GM18499 (cell line): ENCODE results near the gene PTPRM.

Experiments used
- ATAC-seq: cut with Tn5 transposase; IDR thresholded peaks from one replicate; pipeline ENCODE4 v1.9.1; 2021; ENCODE audit warnings: moderate number of reproducible peaks; ENCODE audit not compliant: insufficient read depth, unreplicated experiment

PTPRM gene

DNA sequence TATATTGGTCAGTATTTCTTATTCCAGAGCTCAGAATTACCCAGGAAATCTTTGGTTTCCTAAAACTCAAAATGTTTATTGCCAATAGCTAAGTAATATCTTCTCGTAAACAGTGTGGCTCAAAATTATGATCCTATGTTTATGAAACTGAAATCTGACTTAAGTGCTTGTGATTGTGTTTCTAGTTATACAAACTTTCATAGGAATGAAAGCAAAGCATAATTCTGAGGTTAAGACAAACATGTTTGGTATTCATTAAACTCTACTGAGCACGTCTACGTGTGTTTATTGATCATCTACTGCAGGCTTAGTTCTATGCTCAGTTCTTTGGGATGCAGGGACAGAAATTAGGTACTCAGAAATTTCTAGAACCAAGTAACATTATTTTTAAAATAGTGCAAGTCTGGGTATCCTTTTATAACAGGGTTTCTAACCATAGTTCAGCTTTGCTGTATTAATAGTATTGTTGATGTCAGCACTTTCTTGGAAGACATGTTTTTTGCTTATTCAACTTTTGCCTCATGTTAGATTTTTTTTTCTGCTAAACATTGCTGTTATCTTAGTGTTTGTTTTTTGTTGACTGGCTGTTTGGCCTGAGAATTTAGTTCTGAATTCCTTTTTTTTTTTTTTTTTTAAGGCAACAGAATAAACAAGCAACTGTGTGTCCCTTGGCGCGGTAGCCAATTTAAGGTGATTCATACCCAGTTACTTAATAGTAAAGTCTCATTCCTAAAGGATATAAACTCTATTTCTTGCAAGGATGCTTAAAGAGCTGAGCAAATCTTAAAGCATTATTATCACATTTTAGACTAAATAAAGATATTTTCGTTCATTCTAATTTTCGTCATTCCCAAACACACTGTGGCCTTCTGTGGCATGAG is 31.3 kb downstream of the PTPRM start:
- no peak for ATAC-seq

DNA sequence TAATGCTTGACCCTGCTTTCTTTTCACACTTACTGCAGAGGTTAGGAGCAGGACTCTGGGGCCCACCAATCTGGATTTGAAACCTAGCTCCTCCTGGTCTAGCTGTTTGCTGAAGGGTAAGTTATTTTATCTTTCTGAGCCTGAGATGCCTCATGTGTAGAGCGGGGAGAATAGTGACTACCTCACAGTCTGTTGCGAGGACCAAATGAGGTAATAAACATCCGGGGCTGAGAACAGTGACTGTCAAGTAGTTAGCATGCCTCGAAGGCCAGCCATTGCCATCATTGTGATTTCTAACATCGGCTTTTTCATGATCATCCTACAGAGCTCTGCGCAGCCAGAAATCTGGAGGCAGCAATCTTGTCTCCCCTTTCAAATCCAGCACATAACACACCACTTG is 32.9 kb downstream of the PTPRM start:
- no peak for ATAC-seq

DNA sequence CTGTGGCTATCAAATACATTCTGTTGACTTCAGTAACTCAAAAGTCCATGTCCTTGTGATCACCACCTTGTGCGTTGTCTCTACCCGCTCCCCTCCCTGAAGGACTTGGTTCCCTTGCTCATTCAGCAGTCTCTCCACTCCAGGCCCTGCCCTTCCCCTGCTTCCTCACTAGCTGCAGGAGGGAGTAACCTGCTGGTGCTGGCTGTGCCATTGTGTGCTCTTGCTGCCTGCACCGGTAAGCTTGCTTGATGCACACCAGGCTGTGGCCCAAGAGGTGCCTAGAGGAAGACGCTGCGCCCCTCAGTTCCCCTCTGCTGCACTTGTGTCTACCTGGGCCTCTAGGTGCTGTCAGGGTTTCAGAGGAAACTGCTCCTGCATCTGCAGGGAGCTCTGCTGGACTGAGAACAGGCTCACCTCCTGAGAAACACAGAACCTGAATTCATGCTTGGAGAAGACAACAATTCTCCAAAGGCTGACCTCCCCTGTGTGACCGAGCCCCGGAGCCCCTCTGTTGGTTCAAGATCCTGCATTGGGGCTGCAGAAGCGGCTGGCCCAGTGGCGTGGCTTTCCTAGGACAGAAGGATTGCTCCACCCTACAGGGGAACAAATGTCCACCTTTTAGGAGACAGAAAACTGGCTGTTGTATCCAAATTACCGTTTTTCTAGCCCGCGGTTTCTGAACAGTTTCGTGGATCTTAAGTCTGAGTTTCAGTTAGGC is 33.6 kb downstream of the PTPRM start:
- ATAC-seq = no peak

DNA sequence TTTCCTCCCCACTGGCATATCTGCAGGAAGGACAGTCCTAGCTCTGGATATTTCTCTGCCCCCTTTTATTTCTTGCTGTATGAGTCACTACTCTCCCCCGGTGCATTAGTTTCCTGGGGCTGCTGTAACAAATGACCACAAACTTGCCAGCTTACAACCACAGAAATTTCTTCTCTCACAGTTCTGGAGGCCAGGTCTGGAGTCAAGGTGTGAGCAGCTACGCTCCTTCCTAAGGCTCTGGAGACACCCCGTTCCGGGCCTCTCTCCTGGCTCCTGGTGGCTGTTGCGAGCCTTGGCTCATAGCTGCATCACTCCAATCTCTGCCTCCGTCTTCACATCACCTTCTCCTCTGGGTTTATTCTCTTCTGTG is 34.1 kb downstream of the PTPRM start:
- ATAC-seq = no peak

DNA sequence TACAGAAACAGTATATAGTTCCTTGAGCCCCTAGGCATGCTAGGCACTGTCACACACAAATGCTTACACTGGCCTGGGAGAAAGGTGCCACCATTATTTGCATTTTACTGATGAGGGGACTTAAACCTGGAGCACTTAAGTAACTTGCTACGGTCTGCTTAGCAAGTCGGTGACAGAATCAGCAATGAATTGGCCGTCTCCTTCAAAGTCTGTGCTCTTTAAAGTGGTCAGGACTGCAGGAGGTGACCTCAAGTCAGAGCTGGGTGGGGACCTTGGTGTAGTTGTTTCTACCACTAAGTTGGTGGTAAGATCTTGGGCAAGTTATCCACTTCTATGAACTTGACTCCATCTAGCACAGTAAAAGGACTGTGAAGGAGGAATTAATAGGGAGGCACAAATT is 34.8 kb downstream of the PTPRM start:
- ATAC-seq = no peak

DNA sequence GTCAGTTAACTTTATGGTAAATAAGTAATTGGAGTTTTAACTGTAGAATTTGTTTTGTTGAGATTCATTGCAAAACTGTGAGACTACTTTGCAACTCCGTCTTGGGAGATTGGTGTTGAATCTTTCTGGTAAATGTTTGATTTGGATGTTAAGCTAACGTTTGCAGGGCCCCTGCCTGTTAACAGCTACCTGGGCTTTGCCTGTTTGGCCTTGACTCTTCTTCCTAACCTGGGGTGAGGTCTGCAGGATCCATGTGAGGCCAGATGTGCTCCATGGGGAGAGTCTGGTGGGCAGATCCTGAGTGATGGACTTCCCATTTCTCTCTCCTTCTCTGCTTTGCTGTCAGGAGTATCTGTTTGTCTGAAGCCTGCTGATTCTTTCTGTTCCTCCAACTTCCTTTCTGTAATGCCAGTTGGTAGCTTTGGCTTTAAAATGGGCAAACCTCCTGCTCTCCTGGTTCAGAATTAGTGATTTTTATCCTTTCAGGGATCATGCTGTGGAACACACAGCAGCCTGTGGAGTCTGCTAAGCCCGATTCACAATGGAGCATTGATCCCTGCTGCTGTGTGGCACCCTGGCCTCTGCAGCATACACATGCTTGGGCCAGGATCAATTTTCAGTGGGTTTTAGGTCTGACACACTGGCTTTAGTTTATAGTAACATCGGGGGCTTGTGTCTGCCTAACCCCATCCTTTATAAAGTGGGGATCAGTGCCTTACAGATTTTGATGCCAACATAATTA is 36.3 kb downstream of the PTPRM start:
- no peak for ATAC-seq

DNA sequence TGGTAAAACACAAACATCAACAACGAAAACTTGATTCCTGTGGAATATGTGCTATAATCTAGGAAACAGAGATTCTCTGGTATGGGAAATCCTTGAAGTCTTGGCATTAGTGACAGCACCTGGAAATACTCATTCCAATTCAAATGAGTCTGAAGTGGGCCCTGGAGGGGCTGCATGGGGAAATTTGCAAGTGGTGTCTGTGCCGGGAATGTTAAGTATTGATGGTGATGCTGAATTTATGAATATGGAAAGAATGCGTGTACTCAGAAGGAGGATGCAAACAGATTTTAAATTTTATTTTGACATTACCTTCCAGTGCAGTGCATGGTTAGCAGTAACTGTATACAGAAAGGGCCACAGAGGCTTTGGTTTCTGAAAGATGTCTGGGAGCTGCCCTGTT is 37.2 kb downstream of the PTPRM start:
- ATAC-seq = no peak

DNA sequence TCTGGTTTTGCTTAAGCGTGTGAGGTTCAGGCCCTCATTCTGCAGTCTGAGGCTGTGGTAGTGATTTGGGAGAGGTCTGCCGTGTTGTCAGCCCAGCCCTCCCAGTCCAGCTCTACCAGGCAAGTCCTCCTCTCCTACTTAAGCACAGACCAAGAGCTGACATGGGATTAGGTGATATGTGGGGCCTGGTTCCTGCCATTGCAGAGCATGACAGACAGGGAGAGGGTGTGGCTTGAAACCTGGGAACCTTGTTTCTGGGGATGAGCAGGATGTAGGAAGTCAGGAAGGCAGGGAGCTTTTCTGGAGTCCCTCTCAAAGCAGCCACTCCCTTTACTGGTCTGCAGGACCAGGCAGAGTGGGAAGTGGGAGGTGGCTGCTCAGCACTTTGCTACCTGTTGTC is 38.6 kb downstream of the PTPRM start:
- no peak for ATAC-seq

DNA sequence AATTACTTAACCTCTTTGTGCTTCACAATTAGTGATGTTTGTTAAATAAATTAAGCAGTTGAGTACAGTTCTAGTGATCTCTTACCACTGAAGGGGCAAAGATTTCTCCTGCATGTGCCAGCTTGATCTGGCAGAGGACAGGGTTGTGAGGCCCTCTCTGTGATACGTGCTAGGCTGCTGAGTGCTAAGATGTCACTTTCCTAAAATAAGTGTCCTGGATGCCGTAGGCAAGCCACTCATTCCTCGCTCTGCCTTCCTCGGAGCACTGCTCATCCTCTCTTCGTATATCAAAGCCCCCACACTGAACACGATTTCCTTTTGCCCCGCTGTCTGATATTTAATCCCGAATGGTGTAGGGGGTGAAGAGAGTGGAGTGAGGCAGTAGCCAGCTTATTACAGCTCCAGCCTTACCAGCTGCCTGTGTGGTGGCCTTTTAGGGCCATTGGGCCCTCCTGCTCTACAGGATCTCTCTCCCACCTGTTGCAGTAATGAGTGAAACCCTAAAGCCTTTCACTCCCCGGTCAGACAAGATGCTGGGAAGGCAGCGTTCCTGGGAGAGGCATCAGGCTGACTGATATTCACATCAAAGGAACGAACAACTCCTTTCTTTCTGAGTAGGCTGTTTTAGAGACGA is 40.5 kb downstream of the PTPRM start:
- ATAC-seq = no peak

DNA sequence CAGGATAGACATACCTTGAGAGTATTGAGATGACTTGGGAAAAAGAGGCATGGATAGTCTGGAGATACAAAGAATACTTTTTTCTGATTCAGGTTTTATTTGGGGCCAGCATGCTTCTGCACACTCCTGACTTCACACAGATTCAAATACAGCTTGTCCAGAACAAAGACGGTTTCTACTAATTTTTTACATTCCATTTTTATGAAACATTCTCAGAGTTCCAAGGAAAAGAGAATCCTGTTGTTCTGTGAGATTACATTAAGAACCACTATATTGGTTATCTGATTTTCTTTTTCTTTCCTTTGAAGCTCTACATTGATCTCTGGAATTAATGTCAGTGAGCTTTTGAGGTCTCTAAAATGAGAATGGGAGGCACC is 41.0 kb downstream of the PTPRM start:
- no peak for ATAC-seq

DNA sequence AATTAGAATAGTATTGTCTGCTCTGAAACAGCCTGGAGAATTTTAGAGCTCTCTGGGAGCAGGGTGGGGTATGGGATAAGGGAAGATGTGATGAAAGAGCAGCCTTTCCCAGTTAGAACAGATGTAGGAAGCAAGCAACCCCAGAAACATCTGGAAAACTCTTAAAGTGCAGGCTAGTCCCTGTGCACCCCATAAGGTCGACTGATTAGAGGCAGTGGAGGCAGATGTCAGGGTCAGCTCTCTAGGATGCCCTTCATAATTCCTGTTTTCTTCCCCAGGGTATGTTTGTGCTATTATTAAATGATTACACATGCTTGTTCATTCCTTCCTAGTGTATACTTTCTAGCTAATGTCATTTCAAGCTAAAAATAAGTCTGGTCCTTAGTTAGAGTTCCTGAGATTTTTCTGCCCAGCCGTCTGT is 41.7 kb downstream of the PTPRM start:
- ATAC-seq = no peak

DNA sequence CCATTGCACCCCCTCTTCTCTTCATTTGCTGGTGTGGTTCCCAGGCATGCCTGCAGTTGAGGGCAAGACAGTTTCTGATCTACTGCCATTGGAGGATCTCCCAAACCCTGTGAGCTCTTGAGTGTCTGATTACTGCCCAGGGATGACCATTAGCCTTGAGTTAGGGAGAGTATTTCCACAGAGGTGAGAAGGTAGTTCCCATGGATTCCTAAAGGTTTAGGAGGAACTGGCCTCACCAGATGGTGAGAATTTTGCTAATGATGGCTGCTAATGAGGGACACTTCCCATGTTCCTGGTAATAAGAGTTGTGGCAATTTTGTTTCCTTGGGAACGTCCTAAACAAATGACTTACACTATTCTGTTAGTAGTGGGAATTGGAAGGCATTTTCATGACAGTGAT is 42.5 kb downstream of the PTPRM start:
- ATAC-seq = no peak

DNA sequence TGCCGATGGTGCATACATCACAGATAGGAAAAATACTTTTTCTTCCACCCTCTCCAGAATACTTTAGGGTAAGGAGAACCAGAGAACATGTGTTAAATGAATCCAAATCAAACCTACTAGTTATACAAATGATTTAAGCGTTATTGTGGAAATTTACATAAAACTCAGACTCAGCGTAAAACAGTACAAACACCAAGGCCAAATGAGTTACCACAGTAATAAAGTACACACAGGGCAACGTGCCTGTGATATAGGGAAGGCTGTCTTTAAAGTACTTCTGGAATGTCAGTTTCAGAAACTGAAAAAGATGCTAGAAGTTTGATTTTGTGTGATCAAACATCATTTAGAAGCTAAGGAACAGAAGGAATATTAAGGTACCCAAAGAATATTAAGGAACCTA is 46.9 kb downstream of the PTPRM start:
- no peak for ATAC-seq

DNA sequence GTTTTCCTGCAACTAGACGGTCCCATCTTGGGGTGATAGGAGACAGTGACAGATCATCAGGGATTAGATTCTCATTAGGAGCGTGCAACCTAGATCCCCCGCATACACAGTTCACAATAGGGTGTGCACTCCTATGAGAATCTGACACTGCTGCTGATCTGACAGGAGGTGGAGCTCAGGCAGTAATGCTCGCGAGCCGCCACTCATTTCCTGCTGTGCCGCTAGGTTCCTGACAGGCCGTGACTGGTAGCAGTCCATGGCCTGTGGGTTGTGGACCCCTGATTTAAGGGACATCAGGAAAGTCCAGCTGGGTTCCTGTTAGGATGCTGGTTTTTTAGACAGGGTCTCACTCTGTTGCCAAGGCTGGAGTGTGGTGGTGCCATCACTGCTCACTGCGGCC is 48.7 kb downstream of the PTPRM start:
- ATAC-seq = no peak

DNA sequence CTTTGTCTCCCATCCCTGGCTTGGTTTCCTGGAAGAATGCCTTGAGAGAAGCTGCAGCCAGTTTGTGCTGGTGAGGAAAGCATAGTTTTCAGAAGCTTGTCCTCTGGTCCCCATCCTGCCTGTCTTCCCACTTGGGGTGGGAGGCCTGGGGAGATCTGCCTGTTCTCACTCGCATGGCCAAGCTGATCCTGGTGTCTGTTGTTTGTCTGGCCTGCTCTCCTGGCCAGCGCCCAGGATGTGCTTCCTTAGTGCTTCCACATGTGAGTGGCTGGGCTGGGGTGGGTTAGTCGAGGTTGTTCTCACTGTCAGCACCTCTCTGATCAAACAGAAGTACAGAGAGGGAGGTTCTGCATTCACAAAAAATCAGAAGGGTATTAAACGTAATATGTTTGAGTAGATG is 49.5 kb downstream of the PTPRM start:
- no peak for ATAC-seq

DNA sequence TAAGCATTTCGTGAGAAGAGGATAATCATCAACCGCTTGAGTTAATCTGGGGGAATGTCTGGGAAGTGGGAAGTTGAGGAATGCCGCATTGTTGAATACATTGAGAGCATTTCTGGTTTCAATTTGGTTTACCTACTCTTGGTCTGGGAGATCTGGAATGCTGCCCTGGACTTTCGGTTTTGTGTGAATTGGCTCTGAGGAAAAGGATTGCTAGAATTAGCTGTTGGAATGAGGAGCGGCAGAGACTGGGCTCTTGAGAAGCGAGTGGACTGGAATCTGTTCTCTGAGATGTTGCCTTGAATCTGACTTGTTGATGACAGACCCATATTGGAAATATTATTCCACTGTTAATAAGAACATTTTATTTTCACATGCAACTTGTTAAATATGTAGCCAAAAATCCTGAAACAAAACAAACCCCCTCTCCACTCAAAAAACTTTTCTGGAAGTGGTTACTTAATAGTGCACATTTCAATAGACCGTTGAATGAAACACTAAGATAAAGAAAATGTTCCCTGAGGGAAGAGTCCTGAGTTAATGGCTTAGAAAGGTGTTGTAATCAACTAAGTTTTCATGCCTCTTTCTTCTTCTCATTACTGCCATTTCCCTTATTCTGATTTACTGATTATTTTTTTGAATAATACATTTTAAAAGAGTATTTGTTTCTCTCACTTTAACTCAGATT is 50.8 kb downstream of the PTPRM start:
- ATAC-seq = no peak

DNA sequence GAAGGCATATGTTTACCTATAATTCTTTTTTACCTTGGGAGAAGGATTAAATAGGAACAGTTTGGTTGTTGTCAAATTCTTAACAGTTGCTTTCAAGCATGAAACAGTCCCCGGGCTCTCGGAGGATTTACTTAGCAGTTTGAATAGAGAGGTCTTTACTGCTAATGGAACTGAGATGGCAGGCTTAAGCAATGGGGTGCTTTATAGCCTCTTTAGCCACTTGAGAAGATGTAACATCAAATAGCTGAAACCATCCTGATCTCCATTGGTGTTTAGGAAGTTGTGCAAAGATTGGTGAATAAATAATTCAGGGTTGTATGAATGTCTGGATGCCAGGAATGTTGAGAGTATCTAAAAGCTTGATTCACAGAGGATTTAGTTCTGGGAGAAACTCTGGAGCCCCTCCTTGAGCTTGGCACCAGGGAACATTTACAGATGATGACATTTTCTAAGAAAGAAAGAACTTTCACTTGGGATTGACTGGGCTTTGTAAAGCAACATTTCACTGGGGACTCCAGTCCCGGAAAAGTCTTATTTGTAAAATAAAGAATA is 51.9 kb downstream of the PTPRM start:
- ATAC-seq = no peak

DNA sequence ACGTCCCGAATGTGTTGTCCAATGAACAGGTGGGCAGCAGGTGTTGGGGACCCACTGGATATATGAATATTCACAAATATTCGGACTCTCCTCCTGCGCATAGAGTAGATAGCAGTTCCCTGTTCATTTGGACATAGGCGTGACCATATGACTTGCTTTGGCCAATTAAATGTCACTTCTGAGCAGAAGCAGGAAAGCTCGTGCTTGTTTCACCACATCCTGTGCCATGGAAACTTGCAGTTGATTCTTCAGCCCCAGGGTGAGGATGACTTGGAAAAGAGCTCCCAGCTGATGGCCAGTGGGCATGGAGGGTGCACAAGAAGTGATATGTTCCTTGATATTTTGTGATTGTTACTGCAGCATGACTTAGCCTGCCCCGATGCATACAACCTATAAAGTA is 52.6 kb downstream of the PTPRM start:
- no peak for ATAC-seq

DNA sequence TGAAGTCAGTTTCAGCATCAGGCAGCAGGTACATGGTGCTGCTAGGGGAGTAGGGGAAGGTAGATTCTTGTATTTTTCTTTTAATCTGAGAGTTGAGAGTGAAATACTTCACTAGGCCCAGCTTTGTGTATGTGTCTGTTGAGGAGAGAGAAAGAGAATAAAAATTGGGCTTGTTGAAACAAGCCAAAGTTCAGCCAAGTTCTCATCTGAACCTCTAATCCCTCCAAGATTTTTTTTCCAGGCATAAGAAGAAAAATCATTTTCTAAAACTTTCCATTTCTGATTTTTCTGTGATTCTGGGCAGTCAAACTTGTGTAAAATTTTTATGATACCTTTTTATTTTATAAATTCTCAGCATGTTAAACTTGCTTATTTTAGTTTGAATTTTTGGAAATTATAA is 55.6 kb downstream of the PTPRM start:
- no peak for ATAC-seq

DNA sequence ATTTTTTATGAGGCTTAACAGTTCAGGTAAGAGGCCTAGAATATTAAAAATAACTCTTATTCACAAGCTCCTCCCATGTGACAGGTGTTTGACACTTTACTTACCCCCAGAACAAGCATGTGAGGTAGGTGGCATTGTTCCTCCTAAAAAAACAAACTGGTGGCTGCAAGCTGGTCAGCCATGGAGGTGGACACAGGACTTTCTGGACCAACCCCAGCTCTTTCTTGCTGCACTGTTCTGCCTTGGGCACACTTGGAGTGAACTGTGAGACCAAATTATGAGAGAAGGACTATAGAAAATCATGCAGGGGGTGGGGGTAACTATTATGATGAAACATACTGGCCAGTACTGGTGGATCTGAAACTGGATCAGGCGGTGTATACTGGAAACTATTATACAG is 56.6 kb downstream of the PTPRM start:
- ATAC-seq = no peak
